VCaP (cell line): ENCODE measurements around the gene TAOK2.

ENCODE experiments used
- H3K27ac ChIP-seq: fragments of 450-650 bp; 2 replicates; pipeline ENCODE4 v1.5.1; 2017
- TF ChIP-seq, protein P1 (sequence below): fragments of 450-650 bp; conservative IDR thresholded peaks from 2 replicates; pipeline ENCODE4 v1.5.1; 2017; ENCODE audit warnings: mild to moderate bottlenecking, moderate library complexity

TAOK2 gene

DNA sequence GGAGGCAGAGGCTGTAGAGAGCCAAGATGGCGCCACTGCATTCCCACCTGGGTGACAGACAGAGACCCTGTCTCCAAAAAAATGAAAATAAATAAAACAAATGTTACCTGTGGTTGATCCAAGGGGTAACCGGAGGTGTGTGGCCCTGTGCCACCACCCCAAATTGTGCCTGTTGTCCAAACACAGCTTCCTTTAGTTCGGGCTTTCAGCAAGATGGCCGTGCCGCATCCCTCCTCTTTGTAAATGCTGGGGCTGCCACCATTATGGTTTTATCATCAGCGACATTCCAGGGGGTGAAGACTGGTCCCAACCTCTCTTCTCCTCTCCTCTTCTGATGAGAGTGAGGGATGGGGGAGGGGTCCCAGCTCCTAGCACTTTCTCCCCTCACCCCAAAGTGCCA lies 49.2 kb downstream of the TAOK2 start, which contains the start of gene C16orf92:
TSS of gene C16orf92 (plus strand) at position 312 of the 400 bp plus-strand sequence. CDS start 143 bp downstream, outside the sequence.
- TF ChIP-seq, protein P1, sequence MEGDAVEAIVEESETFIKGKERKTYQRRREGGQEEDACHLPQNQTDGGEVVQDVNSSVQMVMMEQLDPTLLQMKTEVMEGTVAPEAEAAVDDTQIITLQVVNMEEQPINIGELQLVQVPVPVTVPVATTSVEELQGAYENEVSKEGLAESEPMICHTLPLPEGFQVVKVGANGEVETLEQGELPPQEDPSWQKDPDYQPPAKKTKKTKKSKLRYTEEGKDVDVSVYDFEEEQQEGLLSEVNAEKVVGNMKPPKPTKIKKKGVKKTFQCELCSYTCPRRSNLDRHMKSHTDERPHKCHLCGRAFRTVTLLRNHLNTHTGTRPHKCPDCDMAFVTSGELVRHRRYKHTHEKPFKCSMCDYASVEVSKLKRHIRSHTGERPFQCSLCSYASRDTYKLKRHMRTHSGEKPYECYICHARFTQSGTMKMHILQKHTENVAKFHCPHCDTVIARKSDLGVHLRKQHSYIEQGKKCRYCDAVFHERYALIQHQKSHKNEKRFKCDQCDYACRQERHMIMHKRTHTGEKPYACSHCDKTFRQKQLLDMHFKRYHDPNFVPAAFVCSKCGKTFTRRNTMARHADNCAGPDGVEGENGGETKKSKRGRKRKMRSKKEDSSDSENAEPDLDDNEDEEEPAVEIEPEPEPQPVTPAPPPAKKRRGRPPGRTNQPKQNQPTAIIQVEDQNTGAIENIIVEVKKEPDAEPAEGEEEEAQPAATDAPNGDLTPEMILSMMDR, result no peak

DNA sequence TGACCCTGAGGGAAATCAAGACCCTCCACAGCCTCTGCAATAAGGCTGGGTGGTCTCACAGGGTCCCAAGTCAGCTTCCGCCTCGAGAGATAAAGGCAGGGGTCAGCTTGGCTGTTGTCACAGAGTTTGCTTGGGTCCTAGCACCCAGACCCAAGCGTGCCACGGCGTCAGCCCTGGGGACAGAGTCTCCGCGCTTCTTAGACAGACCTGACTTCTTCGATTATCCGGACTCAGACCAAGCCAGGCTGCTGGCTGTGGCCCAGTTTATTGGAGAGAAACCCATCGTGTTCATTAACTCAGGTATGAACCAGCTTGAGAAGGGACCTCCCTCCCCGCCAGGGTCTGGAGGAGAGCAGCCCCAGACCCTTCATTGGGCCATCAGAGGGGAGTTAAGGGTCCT lies 49.9 kb downstream of the TAOK2 start:
- TF ChIP-seq, protein P1, result no peak
- no peak overlapping the region for H3K27ac ChIP-seq

More for the DNA sequence above, 49.2 kb downstream of the TAOK2 start, which contains the start of gene C16orf92:
- H3K27ac ChIP-seq, result no peak within 1 kb of the TSS

DNA sequence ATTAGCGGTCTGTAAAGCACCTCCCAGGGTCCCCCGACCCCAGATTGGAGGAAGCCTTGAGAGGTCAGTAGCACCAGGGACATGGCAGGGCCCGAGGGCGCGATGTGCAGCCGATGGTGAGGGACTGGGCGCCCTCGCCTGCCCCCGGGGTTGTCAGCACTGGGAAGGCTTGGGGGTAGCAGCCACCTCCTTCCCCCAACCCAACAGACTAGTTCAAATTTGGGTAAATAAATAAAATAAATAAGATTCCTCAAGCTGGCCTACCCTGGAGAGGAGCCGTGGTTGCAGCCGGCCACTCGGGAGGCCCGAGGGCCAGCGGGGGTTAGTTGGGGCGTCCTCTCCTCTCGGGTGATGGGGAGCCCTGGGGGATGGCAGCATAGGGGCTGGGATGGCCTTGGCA lies 50.8 kb downstream of the TAOK2 start:
- H3K27ac ChIP-seq, result no peak overlapping the region
- TF ChIP-seq, protein P1, result no peak

DNA sequence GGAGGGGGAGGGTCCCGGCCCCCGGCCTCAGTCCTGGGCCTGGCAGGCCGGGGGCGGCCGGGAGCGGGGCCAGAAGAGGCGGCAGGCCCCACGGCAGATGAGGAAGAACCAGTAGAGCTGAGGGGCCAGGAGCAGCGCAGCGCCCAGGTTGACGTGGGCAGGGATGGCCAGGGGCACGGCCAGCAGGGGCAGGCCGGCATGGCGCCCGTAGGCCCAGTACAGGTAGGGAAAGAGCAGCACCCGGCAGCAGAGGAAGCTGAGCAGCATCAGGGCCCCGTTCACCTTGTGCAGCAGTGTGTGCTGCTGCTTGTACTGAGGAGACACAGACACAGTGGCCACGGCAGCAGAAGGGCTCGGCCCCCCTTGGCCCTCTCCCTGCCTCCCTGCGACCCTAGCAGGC lies 51.5 kb downstream of the TAOK2 start:
- TF ChIP-seq, protein P1, result no peak
- no peak overlapping the region for H3K27ac ChIP-seq

DNA sequence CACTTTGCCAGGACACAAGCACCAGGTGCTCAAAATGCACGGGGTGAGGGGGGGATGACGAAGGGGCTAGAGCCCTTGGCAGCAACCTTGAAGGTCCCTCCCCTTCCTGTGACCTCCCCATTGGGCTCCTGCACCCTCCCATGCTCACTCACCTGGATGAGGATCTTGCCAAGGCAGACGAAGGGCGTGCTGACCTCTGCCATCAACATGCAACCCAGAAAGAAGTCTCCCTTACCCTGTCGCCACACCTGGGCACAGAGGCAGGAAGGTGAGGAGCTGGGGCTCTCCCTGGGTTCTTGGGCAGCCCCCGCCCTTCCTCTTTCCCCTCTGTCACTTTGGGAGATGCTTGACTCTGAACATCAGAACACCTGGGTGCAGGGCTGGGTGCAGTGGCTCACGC lies 51.9 kb downstream of the TAOK2 start:
- TF ChIP-seq, protein P1, result no peak
- no peak overlapping the region for H3K27ac ChIP-seq

DNA sequence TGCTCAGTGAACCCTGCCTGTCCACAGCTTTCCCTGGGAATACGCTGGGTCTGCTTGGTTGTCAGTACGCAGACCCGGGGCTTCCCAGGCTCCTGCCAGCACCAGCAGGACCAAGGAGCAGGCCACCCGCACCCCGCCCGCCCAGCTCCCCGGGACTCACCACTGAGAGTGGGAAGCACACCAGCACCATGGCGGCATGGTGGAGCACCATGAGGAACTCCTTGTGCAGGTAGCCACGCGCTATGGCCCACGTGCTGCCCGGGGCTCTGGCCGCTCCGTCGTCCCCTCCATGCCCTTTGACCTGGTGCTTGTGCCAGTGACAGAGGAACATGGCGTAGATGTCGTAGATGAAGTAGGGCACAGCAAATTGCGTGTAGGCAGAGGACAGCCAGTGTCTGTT lies 52.8 kb downstream of the TAOK2 start:
- TF ChIP-seq, protein P1, result no peak

DNA sequence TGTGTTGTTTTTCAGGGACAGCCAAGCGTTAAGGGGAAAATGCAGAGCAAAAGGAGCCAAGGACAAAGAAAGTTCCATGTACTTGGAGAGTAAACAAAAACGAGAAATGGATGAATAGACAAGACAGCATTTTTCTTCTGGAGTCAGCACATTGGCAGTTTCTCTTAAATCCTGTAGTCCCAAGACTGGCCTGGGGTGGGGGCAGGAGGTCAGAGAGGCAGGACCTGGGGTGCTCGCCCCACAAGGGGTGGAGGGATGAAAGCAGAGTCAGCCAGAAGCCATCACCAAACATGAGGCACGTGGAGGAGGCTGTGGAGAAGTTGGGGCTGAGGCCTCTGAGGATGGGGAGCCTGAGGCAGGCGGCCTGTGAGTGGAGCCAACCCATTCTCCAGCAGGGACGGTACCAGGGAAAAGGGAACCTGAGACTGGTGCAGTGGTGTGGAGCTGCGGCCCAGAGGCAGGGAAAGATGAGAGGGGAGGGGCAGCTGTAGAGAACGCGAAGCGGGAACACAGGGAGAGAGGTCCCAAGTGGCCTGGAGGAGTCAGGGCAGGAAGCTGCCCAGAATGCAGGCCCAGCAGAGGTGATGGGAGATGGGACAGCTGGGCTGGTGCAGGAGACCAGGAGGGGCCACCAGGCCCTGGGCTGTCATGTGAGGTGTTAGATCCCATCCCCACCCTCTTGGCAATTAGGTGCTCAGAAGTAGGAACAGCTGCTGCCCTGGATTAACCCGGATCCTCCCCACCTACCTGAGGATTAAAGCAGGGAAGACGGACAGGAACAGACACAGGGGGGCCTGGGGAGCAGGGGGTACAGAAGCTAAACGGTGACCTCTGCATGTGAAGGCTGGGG lies 54.1 kb downstream of the TAOK2 start:
- no peak overlapping the region for H3K27ac ChIP-seq
- TF ChIP-seq, protein P1, result no peak

More for the DNA sequence above, 52.8 kb downstream of the TAOK2 start:
- no peak overlapping the region for H3K27ac ChIP-seq
